Natural killer cell (primary cell): Measurements from ENCODE around the gene FYN. TPM values are rescaled to one million over a fixed set of nuclear protein-coding genes. Genes with fewer than 3 reads are reported as not detected.

Experiments
- ATAC-seq, 3 donors: fragments of 150-1000 bp in 2 of 3; fragments of 200-7000 bp in 1 of 3; cut with Tn5 transposase; 1 replicate in 1 of 3; 2 replicates in 2 of 3; pipeline ENCODE4 v1.10.0; 2021; ENCODE audit warnings: mild to moderate bottlenecking in 2 of 3, moderate library complexity in 2 of 3
- DNase-seq, 2 donors: peaks; one replicate each; pipeline versions ENCODE4 v3.0.0 to v3.0.0-alpha.2; 2013 to 2021; ENCODE audit warnings: mixed read lengths in 1 of 2
- H3K27ac ChIP-seq: one replicate; pipeline ENCODE4 v1.5.1; 2013; ENCODE audit warnings: mild to moderate bottlenecking, low read length
- H3K27me3 ChIP-seq: one replicate; pipeline ENCODE4 v1.6.1; 2013; ENCODE audit warnings: low read length; ENCODE audit not compliant: control insufficient read depth, insufficient read depth
- H3K36me3 ChIP-seq: one replicate; pipeline ENCODE4 v1.6.1; 2013; ENCODE audit warnings: low read length; ENCODE audit not compliant: control insufficient read depth, insufficient read depth
- H3K4me1 ChIP-seq: one replicate; pipeline ENCODE4 v1.6.1; 2013; ENCODE audit warnings: low read length; ENCODE audit not compliant: control insufficient read depth, insufficient read depth
- H3K4me3 ChIP-seq: one replicate; pipeline ENCODE4 v1.5.1; 2013; ENCODE audit warnings: low read length
- H3K9me3 ChIP-seq: one replicate; pipeline ENCODE4 v1.6.1; 2013; ENCODE audit warnings: low read length; ENCODE audit not compliant: control insufficient read depth, insufficient read depth
- H3K27ac Mint-ChIP-seq, 2 donors: one replicate each; pipeline ENCODE4 v1.8.0; 2022; ENCODE audit warnings: mild to moderate bottlenecking in 2 of 2, mixed read lengths in 2 of 2, moderate library complexity in 1 of 2
- H3K27me3 Mint-ChIP-seq, 2 donors: one replicate each; pipeline ENCODE4 v1.8.0; 2022; ENCODE audit warnings: low read depth in 2 of 2, mixed read lengths in 2 of 2
- H3K36me3 Mint-ChIP-seq: one replicate; pipeline ENCODE4 v1.8.0; 2022; ENCODE audit warnings: mixed read lengths
- H3K4me1 Mint-ChIP-seq, 2 donors: one replicate each; pipeline ENCODE4 v1.8.0; 2022; ENCODE audit warnings: mixed read lengths in 2 of 2
- H3K4me3 Mint-ChIP-seq: one replicate; pipeline ENCODE4 v1.8.0; 2022; ENCODE audit warnings: mild to moderate bottlenecking, moderate library complexity, mixed read lengths
- H3K9me3 Mint-ChIP-seq, 2 donors: one replicate each; pipeline ENCODE4 v1.8.0; 2022; ENCODE audit warnings: mixed read lengths in 2 of 2
- WGBS: methylation state at CpG from one replicate; pipeline ENCODE4 v1.1.7; 2013; ENCODE audit warnings: missing lambda C conversion rate; ENCODE audit not compliant: insufficient coverage; 5-methylcytosine and 5-hydroxymethylcytosine counted together
- intact Hi-C: fragments of 100-400 bp; cut with micrococcal nuclease; formaldehyde crosslinking; loops from one replicate; pipeline ENCODE4 v1.14.2; 2022
- total RNA-seq, 4 donors: library from RNA; stranded (reverse); fragments of 120-200 nt in 1 of 4; gene quantifications; one replicate each; pipeline versions ENCODE4 v1.2.3 to v1.2.4, GENCODE V29; 2013 to 2022
- TF ChIP-seq, protein P1 (sequence below): fragments of 200-600 bp; IDR thresholded peaks from one replicate; pipeline ENCODE4 v1.8.0; 2022; ENCODE audit warnings: antibody characterized with exemption

The FYN gene
- total RNA-seq, 3 donors from 2014 or later (not counting 1 experiment from before 2014, with no cell fraction given), result 616 to 757 (median 713) TPM

DNA sequence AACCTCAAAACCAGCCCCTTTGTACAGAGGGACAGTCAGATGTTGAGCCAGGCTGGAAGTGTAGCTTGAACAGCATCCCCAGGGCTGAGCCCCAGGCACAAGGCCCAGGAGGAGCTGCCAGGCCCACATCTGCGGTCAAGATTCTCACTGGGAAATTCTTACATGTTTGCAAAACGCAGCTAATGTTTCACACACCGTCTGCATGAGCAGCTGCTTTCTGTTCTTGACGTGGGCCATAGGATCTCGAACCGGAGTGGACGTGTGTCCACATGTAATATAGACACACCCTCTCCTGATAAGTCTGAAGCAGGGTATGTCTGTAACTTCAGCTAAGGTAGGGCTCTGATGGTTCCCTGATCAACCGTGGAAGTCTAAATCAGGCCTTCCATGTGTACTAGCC is 226.3 kb downstream of the FYN start:
- Histone ChIP-seq H3K4me3 (no peak overlapping the region), H3K27ac (no peak overlapping the region), H3K9me3 (no peaks in the 10 kb centered on the region), H3K36me3 (peaks cover 20% of the 10 kb centered on the region), H3K27me3 (no peaks in the 10 kb centered on the region), H3K4me1 (no peaks in the 10 kb centered on the region)
- TF ChIP-seq, protein P1, sequence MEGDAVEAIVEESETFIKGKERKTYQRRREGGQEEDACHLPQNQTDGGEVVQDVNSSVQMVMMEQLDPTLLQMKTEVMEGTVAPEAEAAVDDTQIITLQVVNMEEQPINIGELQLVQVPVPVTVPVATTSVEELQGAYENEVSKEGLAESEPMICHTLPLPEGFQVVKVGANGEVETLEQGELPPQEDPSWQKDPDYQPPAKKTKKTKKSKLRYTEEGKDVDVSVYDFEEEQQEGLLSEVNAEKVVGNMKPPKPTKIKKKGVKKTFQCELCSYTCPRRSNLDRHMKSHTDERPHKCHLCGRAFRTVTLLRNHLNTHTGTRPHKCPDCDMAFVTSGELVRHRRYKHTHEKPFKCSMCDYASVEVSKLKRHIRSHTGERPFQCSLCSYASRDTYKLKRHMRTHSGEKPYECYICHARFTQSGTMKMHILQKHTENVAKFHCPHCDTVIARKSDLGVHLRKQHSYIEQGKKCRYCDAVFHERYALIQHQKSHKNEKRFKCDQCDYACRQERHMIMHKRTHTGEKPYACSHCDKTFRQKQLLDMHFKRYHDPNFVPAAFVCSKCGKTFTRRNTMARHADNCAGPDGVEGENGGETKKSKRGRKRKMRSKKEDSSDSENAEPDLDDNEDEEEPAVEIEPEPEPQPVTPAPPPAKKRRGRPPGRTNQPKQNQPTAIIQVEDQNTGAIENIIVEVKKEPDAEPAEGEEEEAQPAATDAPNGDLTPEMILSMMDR, result no peak
- intact Hi-C loops, result loop anchor here (10.0 kb wide), 1 partner anchor 392 kb away; a partner anchor contains a TSS
- WGBS, result 92% methylated on average over 8 of the region's 8 CpGs
- Mint-ChIP-seq H3K27ac (no peak overlapping the region), H3K4me1 (no peaks in the 10 kb centered on the region), H3K9me3 (no peaks in the 10 kb centered on the region), H3K4me3 (no peak overlapping the region), H3K27me3 (no peaks in the 10 kb centered on the region), H3K36me3 (peaks cover 8% of the 10 kb centered on the region)
- DNase-seq (no peak), ATAC-seq (no peak)

DNA sequence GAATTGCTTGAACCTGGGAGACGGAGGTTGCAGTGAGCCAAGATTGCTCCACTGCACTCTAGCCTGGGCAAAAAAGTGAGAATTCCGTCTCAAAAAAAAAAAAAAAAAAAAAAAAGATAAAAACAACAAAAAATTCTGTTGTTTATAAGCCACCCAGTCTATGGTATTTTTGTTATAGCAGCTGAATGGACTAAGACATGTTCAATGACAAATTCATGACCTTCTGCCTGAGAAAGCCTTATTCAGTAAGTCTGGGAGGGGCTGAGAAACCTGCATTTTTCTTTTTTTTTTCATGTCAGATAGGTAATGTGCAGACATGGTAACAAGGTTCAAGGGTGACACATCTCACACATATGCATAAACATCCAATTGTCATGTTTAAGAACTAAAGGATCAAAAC is 227.2 kb downstream of the FYN start:
- H3K4me1 ChIP-seq, result no peaks in the 10 kb centered on the region
- Mint-ChIP-seq H3K27me3 (no peaks in the 10 kb centered on the region), H3K4me1 (no peaks in the 10 kb centered on the region), H3K27ac (no peak overlapping the region), H3K36me3 (peaks cover 8% of the 10 kb centered on the region), H3K9me3 (no peaks in the 10 kb centered on the region), H3K4me3 (no peak overlapping the region)
- ATAC-seq, result no peak
- DNase-seq, result no peak
- TF ChIP-seq, protein P1, result no peak
- peaks cover 18% of the 10 kb centered on the region for H3K36me3 ChIP-seq
- no peaks in the 10 kb centered on the region for H3K27me3 ChIP-seq
- intact Hi-C loops, result loop anchor here (10.0 kb wide), 1 partner anchor 391 kb away; a partner anchor contains a TSS
- no peaks in the 10 kb centered on the region for H3K9me3 ChIP-seq
- WGBS, result no CpG with 5 or more reads among the region's 2 CpGs
- H3K27ac ChIP-seq, result no peak overlapping the region
- H3K4me3 ChIP-seq, result no peak overlapping the region

DNA sequence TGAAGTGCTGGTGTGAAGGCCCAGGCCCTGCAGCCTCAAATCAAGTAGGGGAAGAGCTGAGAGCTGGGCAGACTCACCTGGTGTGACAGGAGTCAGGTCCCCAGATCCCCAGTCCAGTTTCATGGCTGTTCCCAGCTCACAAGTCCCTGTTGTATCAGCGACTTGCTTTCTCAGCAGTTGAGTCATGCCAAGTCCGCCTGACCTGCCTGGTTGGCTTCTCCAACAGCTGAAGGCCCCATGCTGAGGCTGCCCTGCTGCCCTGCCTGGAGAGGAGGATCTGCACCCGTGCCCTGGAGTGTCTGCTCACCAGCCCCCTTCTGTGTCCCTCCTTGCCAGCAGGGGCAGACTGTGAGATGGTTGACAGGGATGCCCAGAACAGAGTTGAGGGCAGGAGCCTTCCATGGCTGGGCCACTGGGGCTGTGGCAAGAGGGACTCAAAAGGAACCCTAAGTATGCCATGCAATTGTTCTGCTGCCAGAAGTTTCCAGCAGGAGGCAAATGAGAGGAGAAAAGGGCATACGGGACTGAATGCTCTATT is 228.3 kb downstream of the FYN start:
- Mint-ChIP-seq H3K27me3 (no peaks in the 10 kb centered on the region), H3K4me3 (no peak overlapping the region), H3K36me3 (no peaks in the 10 kb centered on the region), H3K9me3 (no peaks in the 10 kb centered on the region), H3K27ac (no peak overlapping the region), H3K4me1 (no peaks in the 10 kb centered on the region)
- ATAC-seq (no peak), DNase-seq (no peak)
- peaks cover 15% of the 10 kb centered on the region for H3K36me3 ChIP-seq
- no peaks in the 10 kb centered on the region for H3K4me1 ChIP-seq
- 80% methylated on average over 3 of the region's 4 CpGs for WGBS
- no peak overlapping the region for H3K27ac ChIP-seq
- TF ChIP-seq, protein P1, result no peak
- intact Hi-C loops, result loop anchor here (10.0 kb wide), 1 partner anchor 390 kb away; a partner anchor contains a TSS
- H3K27me3 ChIP-seq, result no peaks in the 10 kb centered on the region
- no peaks in the 10 kb centered on the region for H3K9me3 ChIP-seq
- no peak overlapping the region for H3K4me3 ChIP-seq
